ENCODE data around the gene CNP. TPM values are rescaled to one million over a fixed set of nuclear protein-coding genes. Genes with fewer than 3 reads are reported as not detected.
A peak's percentile ranks its signal among the peaks of the same experiment; 100 is the strongest.
"Not testable (repeated sequence)": the region's sequence is repeated elsewhere in the genome, so short reads cannot be mapped to it uniquely, and the experiment has no call there.

Gene CNP
- total RNA-seq: 81.6 and 84.1 TPM in 2 replicates

- Mint-ChIP-seq H3K9me3 (no peaks in the 10 kb centered on the region), H3K4me1 (peaks cover 32% of the 10 kb centered on the region), H3K27ac (peak within 1 kb of the TSS; percentile 84), H3K27me3 (peaks cover 3% of the 10 kb centered on the region), H3K4me3 (peak within 1 kb of the TSS; percentile 81), H3K36me3 (ENCODE audit: low read depth) (peaks cover 23% of the 10 kb centered on the region)
- intact Hi-C loops (cut with micrococcal nuclease): loop anchor here (1.0 to 10.0 kb wide), 6 partner anchors 36 to 218 kb away; partner anchors contain the start of genes DHX58, DNAJC7, HCRT and KCNH4
- DNase-seq: peak; percentile 97
Observed at GRCh38 chr17:41966463-41967140, at the start of gene CNP. CNP (plus strand) TSS chr17:41966795; CDS start chr17:41966885, 90 bp downstream.

DNA sequence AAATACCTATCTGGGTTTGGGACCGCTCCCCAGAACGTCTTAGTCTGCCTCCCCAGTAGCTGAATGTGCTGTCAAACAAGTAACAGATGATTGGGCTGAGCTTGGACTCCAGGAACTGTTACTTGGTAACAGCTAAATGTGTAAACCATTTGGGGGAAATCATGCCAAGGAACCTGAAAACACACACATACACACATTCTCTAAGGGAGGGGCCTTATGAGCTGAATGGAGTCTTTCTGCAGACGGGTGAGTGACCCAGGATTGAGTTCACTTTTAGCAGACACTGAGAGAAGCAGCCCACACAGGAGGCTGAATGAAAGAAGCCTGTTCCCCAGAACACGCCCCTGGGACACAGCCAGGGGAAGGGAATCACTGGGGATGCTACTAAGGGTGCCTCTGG is 49.4 kb upstream of the CNP start:
- no peak for DNase-seq
- Mint-ChIP-seq H3K4me3 (peak overlapping the region; percentile 98), H3K36me3 (ENCODE audit: low read depth) (peaks cover 25% of the 10 kb centered on the region), H3K9me3 (no peaks in the 10 kb centered on the region), H3K27me3 (no peaks in the 10 kb centered on the region), H3K27ac (peak overlapping the region; percentile 78), H3K4me1 (peaks cover 29% of the 10 kb centered on the region)
- intact Hi-C loops (cut with micrococcal nuclease): loop anchor here (5.0 kb wide), 1 partner anchor 100 kb away; the partner anchor contains the start of gene DNAJC7

DNA sequence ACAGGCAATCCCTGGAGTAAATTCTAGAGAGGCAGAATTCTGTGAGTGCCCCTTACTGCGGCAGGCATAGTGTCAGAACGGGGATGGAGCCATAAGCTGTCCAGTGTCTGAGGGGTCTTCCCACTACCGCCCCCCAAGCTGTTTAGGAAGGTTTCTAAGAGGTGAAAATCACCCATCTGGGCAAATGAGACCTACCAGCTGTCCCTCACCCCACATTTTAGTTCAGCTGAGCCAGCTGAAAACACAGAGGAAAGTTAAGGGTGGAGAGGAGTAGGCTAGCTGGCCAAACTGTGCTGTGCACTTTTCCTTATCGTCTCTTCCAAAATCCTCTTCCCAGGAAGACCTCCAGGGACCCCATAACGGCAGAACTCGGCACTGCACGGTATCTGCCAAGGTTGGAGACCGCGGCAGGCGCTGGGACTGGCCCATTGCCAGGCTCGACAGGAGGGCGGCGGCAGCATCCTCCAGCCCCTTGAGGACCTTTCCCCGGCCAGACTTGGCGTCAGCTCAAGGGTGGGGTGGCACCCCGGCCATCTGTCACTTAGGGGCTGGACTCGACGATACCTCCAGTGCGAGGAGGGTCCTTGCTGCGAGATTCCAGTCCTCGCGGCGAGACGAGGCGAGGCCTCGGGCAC is 48.8 kb upstream of the CNP start:
- Mint-ChIP-seq H3K27me3 (no peaks in the 10 kb centered on the region), H3K27ac (peak overlapping the region; percentile 78), H3K36me3 (ENCODE audit: low read depth) (peaks cover 19% of the 10 kb centered on the region), H3K4me3 (peak overlapping the region; percentile 98), H3K4me1 (peaks cover 29% of the 10 kb centered on the region), H3K9me3 (no peaks in the 10 kb centered on the region)
- intact Hi-C loops (cut with micrococcal nuclease): loop anchor here (1.0 to 5.0 kb wide), 2 partner anchors 52 to 100 kb away; partner anchors contain the start of genes DNAJC7 and KLHL11
- peak; percentile 81 for DNase-seq

GRCh38 chr17:41918314-41919164 is 48.1 kb upstream of the CNP start, which contains the start of gene ACLY:
ACLY (minus strand) TSS chr17:41918951; CDS start chr17:41913873, 5,078 bp downstream.
- Mint-ChIP-seq H3K36me3 (ENCODE audit: low read depth) (peaks cover 13% of the 10 kb centered on the region), H3K9me3 (no peaks in the 10 kb centered on the region), H3K4me3 (peak within 1 kb of the TSS; percentile 98), H3K27me3 (no peaks in the 10 kb centered on the region), H3K4me1 (peaks cover 26% of the 10 kb centered on the region), H3K27ac (peak within 1 kb of the TSS; percentile 95)
- DNase-seq: peak; percentile 100
- intact Hi-C loops (cut with micrococcal nuclease): loop anchor here (1.0 to 5.0 kb wide), 5 partner anchors 12 to 237 kb away; partner anchors contain the start of genes CNP, DNAJC7, KLHL11 and ODAD4

DNA sequence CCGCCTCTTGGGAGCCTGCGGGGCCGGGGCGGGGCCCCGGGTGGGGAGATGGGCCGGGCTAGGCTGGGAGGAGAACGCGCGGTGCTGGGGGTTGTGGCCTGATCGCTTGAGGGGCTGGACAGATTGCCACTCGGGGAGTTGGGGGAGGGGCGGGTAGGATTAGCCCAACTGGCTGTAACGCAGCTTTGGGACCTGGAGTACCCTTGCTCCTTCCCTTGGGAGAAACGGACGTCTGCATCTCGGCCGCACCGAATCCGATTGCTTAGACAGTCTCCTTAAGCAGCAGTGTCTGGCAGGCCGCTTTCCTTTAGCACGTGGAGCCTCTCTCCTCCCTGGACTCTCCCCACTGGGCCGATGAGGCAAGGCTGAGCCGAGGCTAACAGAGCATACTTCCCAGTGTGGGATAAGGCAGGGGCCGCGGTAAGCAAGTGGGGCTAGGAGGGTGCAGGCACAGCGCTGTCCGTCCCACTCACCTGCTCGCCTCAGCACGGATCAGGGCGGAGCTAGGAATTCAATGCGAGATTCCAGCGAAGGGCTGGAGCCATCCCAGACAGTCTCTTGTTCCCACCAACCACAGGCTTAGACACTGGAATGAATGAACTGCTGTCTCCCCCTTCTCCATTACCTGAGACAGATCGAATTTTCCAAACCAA is 47.3 kb upstream of the CNP start:
- H3K27ac Mint-ChIP-seq: peak overlapping the region; percentile 95

DNA sequence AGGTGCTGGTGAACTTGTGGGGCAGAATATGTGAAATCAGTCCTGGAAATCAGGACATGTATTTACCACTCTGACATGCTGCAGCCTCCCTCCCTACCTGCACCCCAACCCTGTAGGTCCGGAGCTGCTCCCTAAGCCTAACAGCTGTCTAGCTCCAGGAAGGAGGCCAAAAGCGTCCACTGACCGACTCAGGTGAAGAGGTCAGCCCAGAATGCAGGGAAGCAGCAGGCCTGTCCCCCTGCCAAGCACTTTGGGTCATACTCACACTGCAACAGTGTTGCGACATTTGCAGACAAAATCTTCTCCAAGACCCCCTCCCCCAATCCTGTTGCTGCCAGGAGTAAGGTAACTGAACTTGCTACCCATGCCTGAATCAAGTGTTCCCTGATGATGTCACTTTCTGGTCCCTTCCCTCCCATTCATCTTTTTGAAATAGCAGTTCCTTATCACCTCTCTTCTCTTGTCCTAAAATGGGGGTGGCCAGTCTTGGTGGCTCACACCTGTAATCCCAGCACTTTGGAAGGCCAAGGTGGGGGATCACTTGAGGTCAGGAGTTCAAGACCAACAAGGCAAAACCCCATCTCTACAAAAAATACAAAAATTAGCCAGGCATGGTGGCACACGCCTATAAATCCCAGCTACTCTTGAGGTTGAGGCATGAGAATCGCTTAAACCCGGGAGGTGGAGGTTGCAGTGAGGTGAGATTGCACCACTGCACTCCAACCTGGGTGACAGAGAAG is 46.6 kb upstream of the CNP start:
- H3K27ac Mint-ChIP-seq: peak overlapping the region; percentile 5
- peak; percentile 63 for DNase-seq
- no peaks in the 10 kb centered on the region for H3K9me3 Mint-ChIP-seq
- H3K36me3 Mint-ChIP-seq (ENCODE audit: low read depth): peaks cover 9% of the 10 kb centered on the region
- H3K27me3 Mint-ChIP-seq: no peaks in the 10 kb centered on the region
- H3K4me1 Mint-ChIP-seq: peaks cover 20% of the 10 kb centered on the region
- H3K4me3 Mint-ChIP-seq: peak overlapping the region; percentile 98
- intact Hi-C loops (cut with micrococcal nuclease): loop anchor here (1.0 to 5.0 kb wide), 4 partner anchors 10 to 235 kb away; partner anchors contain the start of genes CNP, DNAJC7 and ODAD4

More for the DNA sequence above, 47.3 kb upstream of the CNP start:
- H3K9me3 Mint-ChIP-seq: no peaks in the 10 kb centered on the region
- peak overlapping the region; percentile 98 for H3K4me3 Mint-ChIP-seq
- peaks cover 9% of the 10 kb centered on the region for H3K36me3 Mint-ChIP-seq (ENCODE audit: low read depth)
- no peaks in the 10 kb centered on the region for H3K27me3 Mint-ChIP-seq
- intact Hi-C loops (cut with micrococcal nuclease): loop anchor here (1.0 to 5.0 kb wide), 4 partner anchors 11 to 236 kb away; partner anchors contain the start of genes CNP, DNAJC7 and ODAD4
- no peak for DNase-seq
- peaks cover 25% of the 10 kb centered on the region for H3K4me1 Mint-ChIP-seq

GRCh38 chr17:41920580-41920955 is 46.0 kb upstream of the CNP start:
- no peak overlapping the region for H3K4me3 Mint-ChIP-seq
- H3K9me3 Mint-ChIP-seq: no peaks in the 10 kb centered on the region
- H3K36me3 Mint-ChIP-seq (ENCODE audit: low read depth): peaks cover 8% of the 10 kb centered on the region
- H3K27ac Mint-ChIP-seq: no peak overlapping the region
- H3K4me1 Mint-ChIP-seq: peaks cover 18% of the 10 kb centered on the region
- no peak for DNase-seq
- no peaks in the 10 kb centered on the region for H3K27me3 Mint-ChIP-seq
- intact Hi-C loops (cut with micrococcal nuclease): no loop called here

DNA sequence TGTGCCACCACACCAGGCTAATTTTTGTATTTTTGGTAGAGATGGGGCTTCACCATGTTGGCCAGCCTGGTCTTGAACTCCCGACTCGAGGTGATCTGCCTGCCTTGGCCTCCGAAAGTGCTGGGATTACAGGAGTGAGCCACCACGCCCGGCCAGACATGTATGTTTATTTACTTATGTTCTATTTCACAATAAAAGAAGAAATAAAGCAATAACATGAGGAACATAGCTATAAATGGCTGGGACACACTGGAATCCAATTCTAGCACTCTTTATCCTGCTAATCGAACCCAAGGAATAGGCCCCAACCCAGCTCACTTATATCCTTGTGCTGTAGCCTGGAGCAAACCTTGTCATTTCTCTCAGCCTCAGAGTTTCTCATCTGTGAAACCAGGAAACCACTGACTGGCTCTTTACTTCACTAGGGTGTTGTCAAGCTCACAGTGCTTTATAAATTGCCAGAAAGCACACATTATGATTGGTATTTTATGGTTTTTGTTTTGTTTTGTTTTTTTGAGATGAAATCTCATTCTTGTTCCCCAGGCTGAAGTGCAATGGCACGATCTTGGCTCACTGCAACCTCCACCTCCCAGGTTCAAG is 40.5 kb upstream of the CNP start:
- intact Hi-C loops (cut with micrococcal nuclease): no loop called here

DNA sequence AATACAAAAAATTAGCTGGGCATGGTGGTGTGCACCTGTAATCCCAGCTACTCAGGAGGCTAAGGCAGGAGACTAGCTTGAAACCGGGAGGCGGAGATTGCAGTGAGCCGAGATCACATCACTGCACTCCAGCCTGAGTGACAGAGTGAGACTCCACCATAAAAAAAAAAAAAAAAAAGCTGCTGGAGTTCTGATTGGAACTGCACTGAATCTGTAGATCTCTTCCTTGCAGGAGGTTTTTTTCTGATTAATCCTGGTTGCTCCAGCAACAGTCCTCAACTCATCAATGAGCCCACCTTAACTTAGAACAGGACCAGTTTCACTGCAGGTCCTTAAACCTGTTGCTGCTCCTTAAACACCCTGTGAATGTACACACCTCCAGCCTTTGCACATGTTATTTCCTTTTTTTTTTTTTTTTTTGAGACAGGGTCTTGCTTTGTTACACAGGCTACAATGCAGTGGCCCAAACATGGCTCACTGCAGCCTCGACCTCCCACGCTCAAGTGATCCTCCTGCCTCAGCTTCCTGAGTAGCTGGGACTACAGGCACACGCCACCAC is 37.8 kb upstream of the CNP start:
- Mint-ChIP-seq H3K4me3 (peak overlapping the region; percentile 95), H3K9me3 (no peaks in the 10 kb centered on the region), H3K27ac (peak overlapping the region; percentile 96), H3K4me1 (peaks cover 31% of the 10 kb centered on the region), H3K27me3 (no peaks in the 10 kb centered on the region), H3K36me3 (ENCODE audit: low read depth) (peaks cover 11% of the 10 kb centered on the region)
- intact Hi-C loops (cut with micrococcal nuclease): no loop called here
- DNase-seq: no peak

More for the DNA sequence above, 40.5 kb upstream of the CNP start:
- Mint-ChIP-seq H3K27me3 (no peaks in the 10 kb centered on the region), H3K9me3 (no peaks in the 10 kb centered on the region), H3K36me3 (ENCODE audit: low read depth) (peaks cover 11% of the 10 kb centered on the region), H3K4me1 (peaks cover 22% of the 10 kb centered on the region), H3K27ac (no peak overlapping the region), H3K4me3 (no peak overlapping the region)
- no peak for DNase-seq

- Mint-ChIP-seq H3K9me3 (no peaks in the 10 kb centered on the region), H3K27me3 (no peaks in the 10 kb centered on the region), H3K27ac (peak within 1 kb of the TSS; percentile 96), H3K4me1 (peaks cover 31% of the 10 kb centered on the region), H3K36me3 (ENCODE audit: low read depth) (peaks cover 11% of the 10 kb centered on the region), H3K4me3 (peak within 1 kb of the TSS; percentile 95)
- intact Hi-C loops (cut with micrococcal nuclease): loop anchor here (1.0 kb wide), 3 partner anchors 11 to 242 kb away; partner anchors contain the start of genes CNP and EIF1
- DNase-seq: peak; percentile 99
Observed at GRCh38 chr17:41930009-41930832, 36.4 kb upstream of the CNP start, which contains the start of gene ODAD4. ODAD4 (plus strand) TSS chr17:41930617; CDS start chr17:41930724, 107 bp downstream.

- not testable (repeated sequence) for H3K27me3 Mint-ChIP-seq
- peaks cover 28% of the 10 kb centered on the region for H3K4me1 Mint-ChIP-seq
Observed at GRCh38 chr17:41930833-41931156, 35.8 kb upstream of the CNP start.

More at GRCh38 chr17:41930833-41931156, 35.8 kb upstream of the CNP start:
- intact Hi-C loops (cut with micrococcal nuclease): loop anchor here (1.0 kb wide), 3 partner anchors 11 to 242 kb away; partner anchors contain the start of genes CNP and EIF1
- Mint-ChIP-seq H3K4me3 (peak overlapping the region; percentile 95), H3K27ac (peak overlapping the region; percentile 96), H3K36me3 (ENCODE audit: low read depth) (peaks cover 11% of the 10 kb centered on the region)
- not testable (repeated sequence) for H3K9me3 Mint-ChIP-seq, DNase-seq
